PFSK-1 (cell line): Measurements from ENCODE around the gene PDGFC.

Experiments
- FOXP2 ChIP-seq: optimal IDR thresholded peaks from 2 replicates; pipeline ENCODE3; 2011; ENCODE audit warnings: borderline replicate concordance, control low read depth, inconsistent platforms; ENCODE audit not compliant: insufficient read depth; ENCODE audit errors: extremely low read length, extremely low read depth
- POLR2AphosphoS5 ChIP-seq: IDR thresholded peaks from 2 replicates; pipeline ENCODE4 v1.6.1; 2012; ENCODE audit warnings: low read depth, mild to moderate bottlenecking, control low read depth, low read length, moderate library complexity
- SIN3A ChIP-seq: IDR thresholded peaks from 2 replicates; pipeline ENCODE4 v1.6.1; 2012; ENCODE audit warnings: mild to moderate bottlenecking, low read length, moderate library complexity, borderline replicate concordance; ENCODE audit not compliant: insufficient read depth
- TAF1 ChIP-seq: IDR thresholded peaks from 2 replicates; pipeline ENCODE4 v1.6.1; 2012; ENCODE audit warnings: low read length, control low read depth, borderline replicate concordance; ENCODE audit not compliant: insufficient read depth
- TF ChIP-seq, protein P1 (sequence below), 2 experiments: IDR thresholded peaks; 2 replicates each; pipeline versions ENCODE4 v1.6.1 to v1.8.0; 2011 to 2012; ENCODE audit warnings: low read depth in 2 of 2, low read length in 2 of 2, control low read depth in 1 of 2, inconsistent platforms in 1 of 2, mild to moderate bottlenecking in 1 of 2, moderate library complexity in 1 of 2; ENCODE audit not compliant: insufficient read depth in 1 of 2

The PDGFC gene

DNA sequence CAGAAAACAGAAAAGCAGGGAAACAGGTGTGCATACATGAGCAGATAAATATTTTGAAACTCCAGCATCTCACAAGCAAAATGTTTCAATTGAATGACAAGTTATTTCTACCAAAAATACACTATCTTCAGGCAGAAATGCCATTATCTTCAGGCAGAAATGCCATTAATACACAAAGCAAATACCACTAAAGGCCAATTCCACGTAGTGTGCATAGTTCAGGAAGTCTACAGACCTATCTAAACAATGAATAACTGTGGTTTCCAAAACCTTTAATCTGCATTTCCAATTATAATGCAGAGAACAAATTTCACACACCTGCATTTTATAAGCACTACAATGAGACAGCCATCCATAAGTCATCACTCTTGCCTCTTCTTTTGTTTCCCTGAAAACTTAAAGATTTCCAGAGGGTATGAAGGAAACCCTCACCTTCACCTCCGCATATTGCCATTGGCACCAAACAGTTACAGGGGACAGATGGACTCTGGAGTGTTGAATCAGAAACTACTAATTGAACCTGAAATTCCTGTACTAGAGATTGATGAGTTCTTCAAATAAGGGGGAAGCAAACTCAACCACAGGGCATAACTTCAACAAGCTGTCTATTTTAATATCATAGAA lies 179.0 kb downstream of the PDGFC start:
- TF ChIP-seq FOXP2 (no peak), SIN3A (no peak), POLR2AphosphoS5 (no peak), TAF1 (no peak)
- TF ChIP-seq, protein P1, sequence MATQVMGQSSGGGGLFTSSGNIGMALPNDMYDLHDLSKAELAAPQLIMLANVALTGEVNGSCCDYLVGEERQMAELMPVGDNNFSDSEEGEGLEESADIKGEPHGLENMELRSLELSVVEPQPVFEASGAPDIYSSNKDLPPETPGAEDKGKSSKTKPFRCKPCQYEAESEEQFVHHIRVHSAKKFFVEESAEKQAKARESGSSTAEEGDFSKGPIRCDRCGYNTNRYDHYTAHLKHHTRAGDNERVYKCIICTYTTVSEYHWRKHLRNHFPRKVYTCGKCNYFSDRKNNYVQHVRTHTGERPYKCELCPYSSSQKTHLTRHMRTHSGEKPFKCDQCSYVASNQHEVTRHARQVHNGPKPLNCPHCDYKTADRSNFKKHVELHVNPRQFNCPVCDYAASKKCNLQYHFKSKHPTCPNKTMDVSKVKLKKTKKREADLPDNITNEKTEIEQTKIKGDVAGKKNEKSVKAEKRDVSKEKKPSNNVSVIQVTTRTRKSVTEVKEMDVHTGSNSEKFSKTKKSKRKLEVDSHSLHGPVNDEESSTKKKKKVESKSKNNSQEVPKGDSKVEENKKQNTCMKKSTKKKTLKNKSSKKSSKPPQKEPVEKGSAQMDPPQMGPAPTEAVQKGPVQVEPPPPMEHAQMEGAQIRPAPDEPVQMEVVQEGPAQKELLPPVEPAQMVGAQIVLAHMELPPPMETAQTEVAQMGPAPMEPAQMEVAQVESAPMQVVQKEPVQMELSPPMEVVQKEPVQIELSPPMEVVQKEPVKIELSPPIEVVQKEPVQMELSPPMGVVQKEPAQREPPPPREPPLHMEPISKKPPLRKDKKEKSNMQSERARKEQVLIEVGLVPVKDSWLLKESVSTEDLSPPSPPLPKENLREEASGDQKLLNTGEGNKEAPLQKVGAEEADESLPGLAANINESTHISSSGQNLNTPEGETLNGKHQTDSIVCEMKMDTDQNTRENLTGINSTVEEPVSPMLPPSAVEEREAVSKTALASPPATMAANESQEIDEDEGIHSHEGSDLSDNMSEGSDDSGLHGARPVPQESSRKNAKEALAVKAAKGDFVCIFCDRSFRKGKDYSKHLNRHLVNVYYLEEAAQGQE (IDR thresholded peaks at IDR 0.05; ENCODE audit: insufficient read depth in 1 of 2, low read depth in 2 of 2, low read length in 2 of 2): no peak

DNA sequence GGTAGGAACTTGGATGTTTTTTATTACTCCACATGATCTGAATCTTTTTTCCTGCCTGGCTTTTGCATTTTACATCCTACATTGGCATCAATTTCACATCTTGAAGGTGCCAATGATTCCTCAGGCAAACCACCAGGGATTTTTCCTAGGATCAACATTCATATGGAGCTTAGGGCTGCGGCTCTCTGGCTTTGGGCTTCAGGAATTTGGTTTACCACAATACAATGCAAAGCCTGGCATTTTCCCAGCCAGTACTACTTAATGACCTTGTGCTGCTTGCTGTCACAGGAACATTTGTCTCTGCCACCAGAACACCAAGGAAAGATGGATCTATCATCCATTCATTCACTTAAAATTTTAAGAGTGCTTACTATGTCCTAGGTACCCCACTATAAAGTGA lies 180.7 kb downstream of the PDGFC start:
- TF ChIP-seq TAF1 (no peak), FOXP2 (no peak)

DNA sequence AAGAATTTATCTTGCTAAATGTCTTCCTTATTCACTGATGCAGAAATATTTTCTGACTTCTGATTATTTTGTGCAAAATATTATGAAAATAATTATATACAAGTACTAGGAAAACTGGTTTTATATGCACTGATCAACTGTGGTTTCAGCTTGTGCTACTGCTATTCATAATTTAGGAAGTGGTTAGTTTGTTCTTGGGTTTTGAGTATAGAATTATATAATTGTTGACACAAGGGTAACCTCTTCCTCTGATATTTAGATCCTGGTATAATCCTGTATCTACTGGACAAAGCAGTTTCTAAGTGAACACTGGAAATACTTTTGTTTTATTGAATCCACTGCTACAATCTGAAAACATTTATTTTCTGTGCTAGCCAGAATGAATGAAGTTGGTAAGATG lies 182.8 kb downstream of the PDGFC start:
- no peak for TF ChIP-seq SIN3A

DNA sequence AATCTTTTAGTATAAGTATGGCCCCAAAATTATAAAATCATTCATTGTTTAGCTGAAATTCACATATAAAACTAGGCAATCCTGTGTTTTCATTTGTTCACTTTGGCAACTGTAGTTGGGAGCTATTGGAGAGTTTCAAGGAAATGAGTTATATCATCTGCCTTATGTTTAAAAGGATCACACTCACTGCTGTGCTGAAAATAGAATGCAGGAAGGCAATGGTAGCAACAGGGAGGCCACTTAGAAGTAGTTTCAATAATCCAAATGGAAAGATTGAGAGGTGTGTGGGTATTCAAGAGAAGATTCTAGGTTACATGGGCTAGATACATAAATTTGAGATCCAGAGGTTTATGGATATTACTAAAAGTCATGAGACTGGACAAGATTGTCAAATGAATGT lies 184.9 kb downstream of the PDGFC start:
- TF ChIP-seq, protein P1 (IDR thresholded peaks at IDR 0.05; ENCODE audit: insufficient read depth in 1 of 2, low read depth in 2 of 2, low read length in 2 of 2): no peak
- TF ChIP-seq POLR2AphosphoS5 (no peak), SIN3A (no peak), TAF1 (no peak), FOXP2 (no peak)

DNA sequence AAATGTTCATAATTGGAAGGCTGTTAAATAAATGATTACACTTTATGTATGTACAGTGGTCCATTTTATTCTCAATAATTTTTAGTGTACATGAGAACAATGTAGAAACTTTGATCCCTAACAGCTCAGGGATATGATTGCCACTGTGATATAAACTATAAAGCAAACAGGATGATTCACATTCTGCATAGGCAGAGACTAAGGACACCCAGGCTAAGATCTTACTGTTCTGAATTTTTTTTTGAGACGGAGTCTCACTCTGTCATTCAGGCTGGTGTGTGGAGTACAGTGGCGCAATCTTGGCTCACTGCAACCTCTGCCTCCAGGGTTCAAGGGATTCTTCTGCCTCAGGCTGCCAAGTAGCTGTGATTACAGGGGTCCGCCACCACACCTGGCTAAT lies 186.6 kb downstream of the PDGFC start:
- TF ChIP-seq FOXP2 (no peak), SIN3A (no peak), TAF1 (no peak), POLR2AphosphoS5 (no peak)
- TF ChIP-seq, protein P1 (IDR thresholded peaks at IDR 0.05; ENCODE audit: insufficient read depth in 1 of 2, low read depth in 2 of 2, low read length in 2 of 2): no peak

DNA sequence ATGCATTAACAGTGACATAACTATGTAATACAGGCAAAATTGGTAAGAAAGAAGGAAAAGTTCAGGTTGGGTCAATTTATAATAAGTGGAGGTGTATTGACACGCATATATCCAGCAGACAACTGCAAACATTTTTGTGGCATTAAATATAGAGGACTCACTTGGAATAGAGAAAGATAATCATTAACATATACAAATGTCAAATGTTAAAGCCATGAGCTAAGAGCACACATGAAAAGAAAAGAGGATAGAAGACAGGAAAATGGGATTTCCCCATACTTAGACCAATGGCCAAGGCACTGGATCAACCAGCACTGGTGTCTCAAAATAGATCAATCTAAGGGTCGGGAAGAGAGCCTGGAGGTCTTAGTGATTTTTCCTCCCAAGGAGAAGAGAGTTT lies 187.6 kb downstream of the PDGFC start:
- no peak for TF ChIP-seq POLR2AphosphoS5
- TF ChIP-seq TAF1: no peak
- TF ChIP-seq, protein P1 (IDR thresholded peaks at IDR 0.05; ENCODE audit: insufficient read depth in 1 of 2, low read depth in 2 of 2, low read length in 2 of 2): no peak
- TF ChIP-seq SIN3A: no peak
- no peak for TF ChIP-seq FOXP2
